ENCODE results near the gene TSPO. TPM values are rescaled to one million over a fixed set of nuclear protein-coding genes. Genes with fewer than 3 reads are reported as not detected.

The TSPO gene
- total RNA-seq, 1 experiment from 2014 or later, result 44.6 TPM

DNA sequence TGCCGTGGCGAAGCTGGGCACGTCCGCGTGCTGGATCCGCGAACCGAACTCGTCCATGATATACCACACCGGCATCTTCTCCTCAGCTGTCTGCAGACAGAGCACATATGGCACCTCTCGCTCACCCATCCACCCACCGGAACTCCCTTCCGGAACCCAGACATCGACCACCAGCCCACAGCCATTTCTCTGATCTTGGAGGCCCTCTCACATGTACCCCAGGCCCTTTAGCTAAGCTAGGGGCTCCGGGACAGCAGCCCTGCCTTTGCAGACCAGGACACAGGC is 28.5 kb downstream of the TSPO start:
- H3K27ac Mint-ChIP-seq (ENCODE audit: unreplicated experiment), result no peak overlapping the region

DNA sequence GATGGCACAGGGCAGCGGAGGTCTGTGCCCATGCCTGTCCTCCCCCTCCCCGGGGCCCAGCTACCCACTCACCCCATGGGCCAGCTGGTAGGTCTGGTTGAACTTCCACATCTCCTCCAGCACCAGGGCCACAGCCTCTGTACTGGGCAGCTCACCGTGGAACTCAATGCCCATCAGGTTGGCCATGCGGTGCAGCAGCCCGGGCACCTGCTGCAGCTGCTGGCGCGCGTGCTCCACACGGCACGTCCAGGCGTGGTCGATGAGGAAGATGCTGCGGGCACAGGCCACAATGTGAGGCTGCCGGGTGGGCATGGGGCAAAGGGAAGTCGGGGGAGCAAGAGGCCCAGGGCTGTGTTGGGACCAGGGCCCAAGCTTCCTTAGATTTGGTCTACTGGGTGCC is 29.3 kb downstream of the TSPO start:
- Mint-ChIP-seq H3K36me3 (ENCODE audit: insufficient read depth, unreplicated experiment) (peaks cover 29% of the 10 kb centered on the region), H3K27me3 (ENCODE audit: insufficient read depth, unreplicated experiment) (no peaks in the 10 kb centered on the region), H3K9me3 (ENCODE audit: unreplicated experiment) (no peaks in the 10 kb centered on the region), H3K4me3 (ENCODE audit: unreplicated experiment) (no peak overlapping the region), H3K27ac (ENCODE audit: unreplicated experiment) (no peak overlapping the region), H3K4me1 (ENCODE audit: low read depth, unreplicated experiment) (peaks cover 17% of the 10 kb centered on the region)
- Histone ChIP-seq H3K4me1 (peaks cover 8% of the 10 kb centered on the region; the same call in 1 of the 2 replicates), H3K9me3 (no peaks in the 10 kb centered on the region), H3K4me3 (ENCODE audit: low read depth, low read length) (no peak overlapping the region), H3K27me3 (replicated peaks; ENCODE audit: control insufficient read depth, insufficient read depth, low read length) (no peaks in the 10 kb centered on the region), H3K36me3 (ENCODE audit: control insufficient read depth, insufficient read depth, low read length) (peaks cover 6% of the 10 kb centered on the region)
- no TSS peak for BruUV-seq (replicated peaks)
- intact Hi-C loops (cut with micrococcal nuclease; ENCODE audit: unreplicated experiment), result no loop called here
- ChIA-PET POLR2A (no interaction called here), CTCF (no interaction called here)
- TF ChIP-seq, protein P1, sequence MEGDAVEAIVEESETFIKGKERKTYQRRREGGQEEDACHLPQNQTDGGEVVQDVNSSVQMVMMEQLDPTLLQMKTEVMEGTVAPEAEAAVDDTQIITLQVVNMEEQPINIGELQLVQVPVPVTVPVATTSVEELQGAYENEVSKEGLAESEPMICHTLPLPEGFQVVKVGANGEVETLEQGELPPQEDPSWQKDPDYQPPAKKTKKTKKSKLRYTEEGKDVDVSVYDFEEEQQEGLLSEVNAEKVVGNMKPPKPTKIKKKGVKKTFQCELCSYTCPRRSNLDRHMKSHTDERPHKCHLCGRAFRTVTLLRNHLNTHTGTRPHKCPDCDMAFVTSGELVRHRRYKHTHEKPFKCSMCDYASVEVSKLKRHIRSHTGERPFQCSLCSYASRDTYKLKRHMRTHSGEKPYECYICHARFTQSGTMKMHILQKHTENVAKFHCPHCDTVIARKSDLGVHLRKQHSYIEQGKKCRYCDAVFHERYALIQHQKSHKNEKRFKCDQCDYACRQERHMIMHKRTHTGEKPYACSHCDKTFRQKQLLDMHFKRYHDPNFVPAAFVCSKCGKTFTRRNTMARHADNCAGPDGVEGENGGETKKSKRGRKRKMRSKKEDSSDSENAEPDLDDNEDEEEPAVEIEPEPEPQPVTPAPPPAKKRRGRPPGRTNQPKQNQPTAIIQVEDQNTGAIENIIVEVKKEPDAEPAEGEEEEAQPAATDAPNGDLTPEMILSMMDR (IDR thresholded peaks at IDR 0.05; ENCODE audit: insufficient read depth in 1 of 2, low read depth in 1 of 2, low read length in 1 of 2, severe bottlenecking in 1 of 2, unreplicated experiment in 1 of 2), result no peak
- no peak for DNase-seq

More for the DNA sequence above, 28.5 kb downstream of the TSPO start:
- H3K36me3 Mint-ChIP-seq (ENCODE audit: insufficient read depth, unreplicated experiment), result peaks cover 35% of the 10 kb centered on the region
- H3K9me3 Mint-ChIP-seq (ENCODE audit: unreplicated experiment), result no peaks in the 10 kb centered on the region
- ChIA-PET CTCF (no interaction called here), POLR2A (no interaction called here)
- TF ChIP-seq, protein P1 (IDR thresholded peaks at IDR 0.05; ENCODE audit: insufficient read depth in 1 of 2, low read depth in 1 of 2, low read length in 1 of 2, severe bottlenecking in 1 of 2, unreplicated experiment in 1 of 2), result no peak
- DNase-seq, result no peak
- no TSS peak for BruUV-seq (replicated peaks)
- Histone ChIP-seq H3K9me3 (no peaks in the 10 kb centered on the region), H3K27me3 (replicated peaks; ENCODE audit: control insufficient read depth, insufficient read depth, low read length) (no peaks in the 10 kb centered on the region), H3K4me1 (peaks cover 3% of the 10 kb centered on the region; the same call in 1 of the 2 replicates), H3K36me3 (ENCODE audit: control insufficient read depth, insufficient read depth, low read length) (peaks cover 7% of the 10 kb centered on the region), H3K4me3 (ENCODE audit: low read depth, low read length) (no peak overlapping the region)
- H3K27me3 Mint-ChIP-seq (ENCODE audit: insufficient read depth, unreplicated experiment), result no peaks in the 10 kb centered on the region
- H3K4me3 Mint-ChIP-seq (ENCODE audit: unreplicated experiment), result no peak overlapping the region
- intact Hi-C loops (cut with micrococcal nuclease; ENCODE audit: unreplicated experiment), result no loop called here
- peaks cover 9% of the 10 kb centered on the region for H3K4me1 Mint-ChIP-seq (ENCODE audit: low read depth, unreplicated experiment)

DNA sequence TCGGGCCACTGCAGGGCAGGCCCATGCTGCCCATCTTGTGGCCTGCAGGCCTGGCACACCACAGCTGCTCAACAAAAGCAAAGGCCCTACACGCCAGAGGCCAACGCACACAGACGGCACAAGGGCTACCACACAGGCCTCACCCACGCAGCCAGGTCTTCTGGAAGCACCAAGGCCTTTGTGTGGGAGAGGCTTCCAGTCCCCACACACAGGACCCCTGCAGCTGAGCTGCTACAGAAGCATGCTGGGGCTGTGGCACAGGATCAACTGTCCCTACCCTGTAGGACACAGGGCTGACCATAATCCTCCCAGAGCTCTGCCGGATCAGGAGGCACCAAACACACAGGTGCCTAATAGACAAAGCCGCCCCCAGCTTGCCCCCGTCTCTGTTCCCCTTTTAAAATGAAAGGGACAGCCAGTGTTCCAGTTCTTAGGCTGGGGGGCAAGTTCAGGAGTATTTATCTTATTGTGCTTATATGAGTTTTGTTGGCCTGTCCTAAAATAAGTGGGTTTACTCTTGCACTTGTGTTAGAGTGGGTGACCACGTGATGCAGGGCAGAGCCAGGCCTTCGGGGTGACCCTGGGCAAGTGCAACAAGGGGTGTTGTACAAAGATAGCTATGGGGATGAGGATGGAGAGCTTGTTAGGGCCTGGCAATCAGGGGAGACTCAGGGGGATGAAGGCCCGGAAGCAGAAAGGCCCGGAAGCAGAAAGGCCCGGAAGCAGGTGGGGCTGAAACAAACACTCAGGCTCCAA is 30.1 kb downstream of the TSPO start:
- Mint-ChIP-seq H3K27me3 (ENCODE audit: insufficient read depth, unreplicated experiment) (no peaks in the 10 kb centered on the region), H3K27ac (ENCODE audit: unreplicated experiment) (no peak overlapping the region), H3K9me3 (ENCODE audit: unreplicated experiment) (no peaks in the 10 kb centered on the region), H3K4me1 (ENCODE audit: low read depth, unreplicated experiment) (peaks cover 17% of the 10 kb centered on the region), H3K36me3 (ENCODE audit: insufficient read depth, unreplicated experiment) (peaks cover 22% of the 10 kb centered on the region), H3K4me3 (ENCODE audit: unreplicated experiment) (no peak overlapping the region)
- H3K4me1 ChIP-seq, result peaks cover 9% of the 10 kb centered on the region; the same call in 1 of the 2 replicates
- DNase-seq, result no peak
- no peaks in the 10 kb centered on the region for H3K27me3 ChIP-seq (replicated peaks; ENCODE audit: control insufficient read depth, insufficient read depth, low read length)
- BruUV-seq (replicated peaks), result no TSS peak
- POLR2A ChIA-PET, result no interaction called here
- no peaks in the 10 kb centered on the region for H3K9me3 ChIP-seq
- TF ChIP-seq, protein P1 (IDR thresholded peaks at IDR 0.05; ENCODE audit: insufficient read depth in 1 of 2, low read depth in 1 of 2, low read length in 1 of 2, severe bottlenecking in 1 of 2, unreplicated experiment in 1 of 2), result no peak
- H3K36me3 ChIP-seq (ENCODE audit: control insufficient read depth, insufficient read depth, low read length), result peaks cover 6% of the 10 kb centered on the region
- intact Hi-C loops (cut with micrococcal nuclease; ENCODE audit: unreplicated experiment), result no loop called here
- CTCF ChIA-PET, result no interaction called here
- H3K4me3 ChIP-seq (ENCODE audit: low read depth, low read length), result no peak overlapping the region

Data from Caco-2 (cell line).